Adrenal gland (tissue), 12 donors: ENCODE data around the gene IRX3. TPM values are rescaled to one million over a fixed set of nuclear protein-coding genes. Genes with fewer than 3 reads are reported as not detected.

ENCODE experiments used
- DNase-seq, 7 donors: peaks; one replicate each; pipeline ENCODE4 v3.0.0-alpha.2; 2019 to 2020
- H3K27ac ChIP-seq, 5 donors: fragments of 200-600 bp; sonication (generic) in 4 of 5; 1 replicate in 3 of 5; 2 replicates in 2 of 5; pipeline versions ENCODE4 v1.5.1 to v1.8.0; 2016 to 2020; ENCODE audit warnings: mild to moderate bottlenecking in 1 of 5
- H3K27me3 ChIP-seq: fragments of 200-600 bp; 2 replicates; pipeline ENCODE4 v1.8.0; 2021
- H3K36me3 ChIP-seq, 2 donors: fragments of 200-600 bp; replicated peaks in 1 of 2; 1 replicate in 1 of 2; 2 replicates in 1 of 2; pipeline versions ENCODE4 v1.5.1 to v1.8.0; 2018 to 2022
- H3K4me1 ChIP-seq, 2 donors: fragments of 200-600 bp; replicated peaks in 1 of 2; 1 replicate in 1 of 2; 2 replicates in 1 of 2; pipeline versions ENCODE4 v1.5.1 to v1.8.0; 2018 to 2021
- H3K4me3 ChIP-seq, 4 donors: fragments of 200-600 bp; sonication (generic) in 3 of 4; one replicate each; pipeline ENCODE4 v1.5.1; 2016 to 2018
- H3K9me3 ChIP-seq, 3 donors: fragments of 200-600 bp; sonication (generic) in 1 of 3; replicated peaks in 1 of 3; 1 replicate in 2 of 3; 2 replicates in 1 of 3; pipeline versions ENCODE4 v1.5.1 to v1.8.0; 2016 to 2021
- POLR2A ChIP-seq, 2 donors: fragments of 450-650 bp; IDR thresholded peaks; one replicate each; pipeline ENCODE4 v1.6.1; 2017; ENCODE audit warnings: antibody characterized with exemption in 2 of 2, mild to moderate bottlenecking in 2 of 2, moderate library complexity in 1 of 2
- WGBS, 4 donors: extraction: QIAGEN DNeasy Blood & Tissue Kit in 2 of 4; methylation state at CpG; one replicate each; pipeline versions ENCODE4 v1.1.5 to v1.1.7; 2013 to 2017; 5-methylcytosine and 5-hydroxymethylcytosine counted together
- intact Hi-C, 2 donors: fragments of 100-400 bp; cut with DNase I; formaldehyde crosslinking; loops; one replicate each; pipeline versions ENCODE4 v1.14.1 to v1.15.0; 2022 to 2023
- polyA plus RNA-seq, 3 donors: library from polyadenylated mRNA; stranded (reverse); fragments of 200-250 nt in 2 of 3; fragments of 350-450 nt in 1 of 3; fragmentation: Illumina TruSeq in 1 of 3; extraction: RNeasy Lipid Tissue Mini Kit (QIAGEN cat#74804) in 1 of 3; gene quantifications; one replicate each; pipeline ENCODE4 v1.2.3, GENCODE V29; 2013 to 2014
- total RNA-seq, 9 donors: library from RNA; depleted of rRNA in 4 of 9; stranded (reverse); fragments of >200 nt in 4 of 9; fragments of 120-200 nt in 1 of 9; fragmentation: NEBNext Ultra II Directional in 1 of 9; extraction: Animal tissue kit (Norgen Biotek cat#: 25700) in 1 of 9; gene quantifications; one replicate each; pipeline versions ENCODE4 v1.1.0 to v1.2.4, GENCODE V29; 2013 to 2023
- TF ChIP-seq, protein P1 (sequence below), 6 experiments: fragments of 450-650 bp in 4 of 6; fragments of 200-600 bp in 2 of 6; sonication (generic) in 1 of 6; IDR thresholded peaks; 1 replicate in 5 of 6; 2 replicates in 1 of 6; pipeline versions ENCODE4 v1.5.1 to v1.8.0; 2016 to 2021; ENCODE audit warnings: antibody characterized with exemption in 6 of 6, mild to moderate bottlenecking in 2 of 6, moderate library complexity in 1 of 6
- donor health status: healthy with polysubstance abuse.
- donor health status: Bipolar disorder and iron deficiency.
- donor health status: DM: yes; HTN: yes; CAD: no.
- donor health status: DM: no; HTN: no; CAD: no.
- donor health status: DM: no; HTN: no; CAD: no.
- donor health status: DM: yes; HTN: yes; CAD: no.

The IRX3 gene
- total and polyA plus RNA-seq, 12 donors: 1.4 to 18.6 (median 9.4) TPM

DNA sequence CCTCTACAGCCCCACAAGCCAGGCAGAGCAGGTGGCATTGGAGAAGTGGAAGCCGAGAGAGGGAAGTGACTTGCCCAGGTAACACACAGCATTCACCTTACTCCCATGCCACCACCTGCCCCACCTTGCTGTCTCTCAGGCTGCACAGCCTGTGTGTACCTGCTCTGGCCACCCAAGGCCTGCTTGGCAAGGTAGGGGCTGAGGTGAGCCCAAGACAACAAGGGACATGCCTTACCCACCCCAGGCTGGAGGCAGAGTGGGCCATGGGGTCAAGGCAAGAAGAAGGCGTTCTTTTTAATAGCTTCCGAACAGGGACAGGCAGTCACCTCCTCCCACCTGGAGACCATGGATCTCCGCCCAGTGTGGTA, 40.1 kb downstream of the IRX3 start:
- Histone ChIP-seq H3K4me3 (no peak overlapping the region), H3K4me1 (no peaks in the 10 kb centered on the region), H3K27ac (no peak overlapping the region), H3K27me3 (no peaks in the 10 kb centered on the region), H3K9me3 (no peaks in the 10 kb centered on the region), H3K36me3 (no peaks in the 10 kb centered on the region)
- DNase-seq: no peak
- 77 to 100% (median 90%) methylated on average over 4 of the region's 4 CpGs for WGBS, 4 donors
- intact Hi-C loops: no loop called here
- TF ChIP-seq POLR2A (IDR thresholded peaks at IDR 0.05): no peak
- TF ChIP-seq, protein P1, sequence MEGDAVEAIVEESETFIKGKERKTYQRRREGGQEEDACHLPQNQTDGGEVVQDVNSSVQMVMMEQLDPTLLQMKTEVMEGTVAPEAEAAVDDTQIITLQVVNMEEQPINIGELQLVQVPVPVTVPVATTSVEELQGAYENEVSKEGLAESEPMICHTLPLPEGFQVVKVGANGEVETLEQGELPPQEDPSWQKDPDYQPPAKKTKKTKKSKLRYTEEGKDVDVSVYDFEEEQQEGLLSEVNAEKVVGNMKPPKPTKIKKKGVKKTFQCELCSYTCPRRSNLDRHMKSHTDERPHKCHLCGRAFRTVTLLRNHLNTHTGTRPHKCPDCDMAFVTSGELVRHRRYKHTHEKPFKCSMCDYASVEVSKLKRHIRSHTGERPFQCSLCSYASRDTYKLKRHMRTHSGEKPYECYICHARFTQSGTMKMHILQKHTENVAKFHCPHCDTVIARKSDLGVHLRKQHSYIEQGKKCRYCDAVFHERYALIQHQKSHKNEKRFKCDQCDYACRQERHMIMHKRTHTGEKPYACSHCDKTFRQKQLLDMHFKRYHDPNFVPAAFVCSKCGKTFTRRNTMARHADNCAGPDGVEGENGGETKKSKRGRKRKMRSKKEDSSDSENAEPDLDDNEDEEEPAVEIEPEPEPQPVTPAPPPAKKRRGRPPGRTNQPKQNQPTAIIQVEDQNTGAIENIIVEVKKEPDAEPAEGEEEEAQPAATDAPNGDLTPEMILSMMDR (IDR thresholded peaks at IDR 0.05): no peak

DNA sequence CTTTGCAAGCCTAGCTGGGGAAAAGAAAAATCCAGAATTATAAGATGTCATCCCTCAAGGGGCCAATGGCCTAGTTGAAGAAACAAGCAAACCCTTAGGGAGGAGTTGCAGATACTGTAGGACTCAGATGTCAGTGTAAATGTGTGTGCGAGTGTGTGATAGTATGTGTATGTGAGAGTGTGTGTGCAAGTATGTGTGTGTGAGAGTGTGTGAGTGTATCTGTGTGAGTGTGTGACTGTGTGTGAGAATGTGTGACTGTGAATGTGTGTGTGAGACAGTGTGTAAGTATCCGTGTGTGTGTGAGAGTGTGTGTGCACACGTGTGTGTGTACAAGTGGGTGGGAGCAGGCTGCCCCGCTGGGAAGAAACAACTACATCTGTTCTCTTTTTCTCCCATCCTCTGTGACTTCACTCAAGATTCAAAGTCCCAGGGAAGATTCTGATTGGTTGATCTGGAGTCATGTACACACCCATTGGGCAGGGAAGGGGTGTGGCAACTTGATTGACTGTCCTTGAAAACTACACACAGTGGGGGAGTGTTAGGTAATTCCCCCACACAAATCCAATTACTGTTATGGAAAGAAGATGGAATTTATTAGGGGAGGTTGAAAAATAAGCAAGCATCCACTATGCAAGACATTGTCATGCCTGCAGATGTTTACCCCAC, 40.7 kb downstream of the IRX3 start:
- peak overlapping the region in 1 of 5 donors; percentile 20 for H3K27ac ChIP-seq

DNA sequence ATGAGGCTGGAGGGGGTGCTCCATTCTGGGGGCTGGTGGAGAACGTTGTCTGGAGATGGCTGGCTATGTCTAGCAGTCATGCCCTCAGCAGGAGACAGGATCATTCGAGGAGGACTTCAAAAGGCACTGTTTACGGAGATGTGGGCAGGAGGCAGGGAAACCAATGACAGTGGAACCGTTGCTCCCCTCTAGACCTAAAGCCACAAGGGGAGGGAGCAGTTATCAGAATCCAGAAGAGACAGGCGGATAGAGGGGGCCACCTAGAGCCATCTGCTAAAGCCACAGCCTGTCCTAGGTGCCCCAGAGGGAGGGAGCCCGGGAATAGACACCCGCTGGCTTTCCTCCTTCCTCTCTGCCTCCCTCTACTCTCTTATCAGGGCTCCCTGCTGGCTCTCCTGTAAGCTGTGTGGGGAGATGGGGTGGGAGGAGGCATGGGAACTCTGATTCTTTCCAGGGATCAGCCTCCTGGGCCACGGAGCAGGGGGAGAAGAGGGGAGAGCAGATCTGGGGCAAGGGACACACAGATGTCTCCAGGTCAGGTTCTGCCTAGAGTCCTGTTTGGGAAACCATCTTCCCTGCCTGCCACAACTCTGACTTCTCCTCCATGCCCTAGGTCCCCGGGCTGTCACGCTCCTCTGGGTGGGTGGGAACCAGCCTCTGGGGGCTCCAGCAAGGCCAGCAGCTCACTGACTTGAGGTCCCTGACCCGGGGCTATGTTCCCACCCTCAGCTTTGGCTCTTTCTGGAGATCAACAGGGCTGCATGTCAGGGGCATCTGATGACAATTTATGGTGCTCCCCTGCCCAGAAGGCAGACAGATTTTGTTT, 42.3 kb downstream of the IRX3 start:
- Histone ChIP-seq H3K36me3 (no peaks in the 10 kb centered on the region), H3K9me3 (no peaks in the 10 kb centered on the region)
- no peak for TF ChIP-seq POLR2A (IDR thresholded peaks at IDR 0.05)
- TF ChIP-seq, protein P1 (IDR thresholded peaks at IDR 0.05): no peak

More for the DNA sequence above, 40.7 kb downstream of the IRX3 start:
- TF ChIP-seq, protein P1 (IDR thresholded peaks at IDR 0.05): no peak
- no peak for TF ChIP-seq POLR2A (IDR thresholded peaks at IDR 0.05)
- Histone ChIP-seq H3K9me3 (no peaks in the 10 kb centered on the region), H3K4me1 (no peaks in the 10 kb centered on the region), H3K27me3 (no peaks in the 10 kb centered on the region), H3K36me3 (no peaks in the 10 kb centered on the region), H3K4me3 (no peak overlapping the region)
- 77 to 96% (median 84%) methylated on average over 4 of the region's 4 CpGs for WGBS, 4 donors
- intact Hi-C loops: no loop called here
- DNase-seq: no peak

DNA sequence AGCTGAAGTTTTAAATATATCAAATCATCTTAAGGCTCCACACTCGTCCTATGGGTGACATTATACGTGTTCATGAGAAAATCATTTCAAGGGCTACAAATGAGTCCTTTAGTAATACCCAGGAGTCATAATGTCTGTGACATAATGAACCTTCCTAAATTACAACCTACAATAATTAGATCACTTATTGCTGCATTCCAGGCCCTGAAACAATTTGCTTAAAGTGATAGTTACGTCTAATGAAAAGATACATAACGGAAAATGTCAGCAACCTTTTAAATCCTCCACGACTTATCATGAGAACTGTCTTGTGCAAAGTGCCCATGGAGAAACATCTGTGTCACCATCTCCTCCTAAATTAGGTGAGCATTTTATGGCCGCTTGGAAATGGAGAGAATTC, 43.4 kb downstream of the IRX3 start:
- intact Hi-C loops: no loop called here
- Histone ChIP-seq H3K4me1 (no peaks in the 10 kb centered on the region), H3K9me3 (no peaks in the 10 kb centered on the region), H3K27me3 (no peaks in the 10 kb centered on the region), H3K36me3 (no peaks in the 10 kb centered on the region), H3K27ac (no peak overlapping the region), H3K4me3 (no peak overlapping the region)
- DNase-seq: no peak
- 79 to 85% (median 83%) methylated on average over 6 of the region's 6 CpGs for WGBS, 4 donors
- TF ChIP-seq, protein P1 (IDR thresholded peaks at IDR 0.05): no peak
- no peak for TF ChIP-seq POLR2A (IDR thresholded peaks at IDR 0.05)

More for the DNA sequence above, 42.3 kb downstream of the IRX3 start:
- 34 to 41% (median 35%) methylated on average over 7 to 11 of the region's 11 CpGs for WGBS, 4 donors
- no peaks in the 10 kb centered on the region for H3K4me1 ChIP-seq
- DNase-seq: no peak
- H3K4me3 ChIP-seq: no peak overlapping the region
- no peaks in the 10 kb centered on the region for H3K27me3 ChIP-seq
- intact Hi-C loops: no loop called here
- H3K27ac ChIP-seq: no peak overlapping the region
